KBM-7 (cell line): ENCODE data around the gene WDR35.
"Not testable (repeated sequence)": the region's sequence is repeated elsewhere in the genome, so short reads cannot be mapped to it uniquely, and the experiment has no call there.

Source experiments
- DNase-seq: peaks from one replicate; pipeline ENCODE4 v3.0.0-alpha.2; 2015
- in situ Hi-C: fragments of 300-500 bp; cut with MboI; formaldehyde crosslinking; loops from 2 replicates; pipeline ENCODE4 v1.14.3; 2020; ENCODE audit warnings: low sequenced_read_pairs, low pct_unique_long_range_greater_than_20kb, mixed read lengths

Gene WDR35

DNA sequence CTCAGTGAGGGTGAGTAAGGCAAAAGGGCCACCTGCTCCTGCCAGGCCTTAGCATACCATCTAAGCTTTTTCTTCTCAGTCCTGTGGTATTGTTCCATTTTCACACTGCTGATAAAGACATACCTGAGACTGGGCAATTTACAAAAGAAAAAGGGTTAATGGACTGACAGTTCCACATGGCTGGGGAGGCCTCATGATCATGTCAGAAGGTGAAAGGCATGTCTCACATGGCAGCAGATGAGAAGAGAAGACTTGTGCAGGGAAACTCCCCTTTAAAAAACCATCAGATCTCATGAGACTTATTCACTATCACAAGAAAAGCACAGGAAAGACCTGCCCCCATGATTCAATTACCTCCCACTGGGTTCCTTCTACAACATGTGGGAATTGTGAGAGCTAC lies 109.7 kb downstream of the WDR35 start:
- in situ Hi-C loops, DNase-seq: not testable (repeated sequence)

DNA sequence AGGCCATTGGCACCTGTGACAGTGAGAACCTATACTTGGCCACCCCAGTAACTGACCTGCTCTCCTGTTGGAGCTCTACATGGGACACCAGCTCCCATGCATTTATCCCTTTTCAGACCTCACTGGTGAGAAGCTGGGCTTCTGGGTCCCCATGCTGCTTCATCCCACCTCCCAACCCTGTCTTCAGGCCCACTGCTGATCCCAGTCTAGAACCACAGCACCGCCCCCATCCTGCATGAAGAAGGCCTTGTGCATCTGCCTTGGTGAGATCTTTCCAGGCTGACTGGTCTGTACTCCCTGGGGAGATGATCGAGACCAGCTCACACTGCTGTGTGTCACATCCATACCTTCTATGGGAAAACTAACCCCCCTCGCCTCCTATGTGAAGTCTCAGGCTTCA lies 110.8 kb downstream of the WDR35 start:
- no peak for DNase-seq
- in situ Hi-C loops, result no loop called here

- no peak for DNase-seq
Measured at GRCh38 chr2:19878268-19879046, 111.4 kb downstream of the WDR35 start.

GRCh38 chr2:19876751-19877150 lies 113.2 kb downstream of the WDR35 start:
- DNase-seq, result no peak
- in situ Hi-C loops, result no loop called here

More at GRCh38 chr2:19878268-19879046, 111.4 kb downstream of the WDR35 start:
- in situ Hi-C loops, result no loop called here

- in situ Hi-C loops, result no loop called here
Measured at GRCh38 chr2:19875280-19875679, 114.6 kb downstream of the WDR35 start.

GRCh38 chr2:19874726-19875125 lies 115.2 kb downstream of the WDR35 start:
- no peak for DNase-seq
- in situ Hi-C loops, result loop anchor here (25.0 kb wide), 1 partner anchor 512 kb away; the partner anchor contains the start of gene OSR1

More at GRCh38 chr2:19875280-19875679, 114.6 kb downstream of the WDR35 start:
- DNase-seq, result no peak

DNA sequence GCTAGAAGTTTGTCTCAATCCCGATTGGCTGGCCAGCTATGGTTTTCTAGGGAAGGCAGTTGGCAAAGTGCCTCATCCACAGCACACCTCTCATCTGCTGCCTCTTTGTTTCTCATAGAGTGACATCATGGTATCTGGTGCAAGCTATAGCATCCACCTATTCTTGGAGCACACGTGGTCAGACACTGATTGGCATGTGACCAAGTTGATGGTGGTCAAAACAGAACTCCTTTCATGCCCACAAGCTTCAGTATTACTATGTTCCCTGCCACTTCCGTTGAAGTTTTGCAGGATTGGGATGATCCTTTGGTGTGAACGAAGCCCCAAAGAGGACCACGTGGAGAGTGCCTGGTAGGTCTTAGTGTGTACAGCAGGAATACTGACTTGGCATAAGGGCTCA lies 116.9 kb downstream of the WDR35 start:
- no peak for DNase-seq
- in situ Hi-C loops, result loop anchor here (25.0 kb wide), 1 partner anchor 511 kb away; the partner anchor contains the start of gene OSR1

DNA sequence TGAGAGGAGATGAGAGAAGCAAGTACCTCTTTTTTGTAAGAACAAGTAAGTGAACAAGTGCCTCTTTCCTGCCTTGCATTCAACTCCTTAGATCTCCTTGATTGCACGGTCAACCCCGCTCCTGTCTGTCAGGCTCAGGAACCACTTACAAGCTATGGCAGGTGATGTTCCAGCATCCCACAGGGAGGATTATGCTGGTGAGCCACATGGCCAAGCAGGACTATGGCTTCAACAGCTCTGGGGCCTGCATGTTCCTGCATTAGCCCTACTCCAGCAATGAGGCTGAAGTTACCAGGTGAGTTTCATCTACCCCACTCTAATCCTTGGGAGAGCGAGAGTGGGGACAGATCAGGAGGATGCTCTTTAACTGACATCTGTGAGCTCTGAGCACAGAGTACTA lies 117.6 kb downstream of the WDR35 start:
- in situ Hi-C loops, result loop anchor here (25.0 kb wide), 1 partner anchor 510 kb away; the partner anchor contains the start of gene OSR1
- DNase-seq, result no peak

DNA sequence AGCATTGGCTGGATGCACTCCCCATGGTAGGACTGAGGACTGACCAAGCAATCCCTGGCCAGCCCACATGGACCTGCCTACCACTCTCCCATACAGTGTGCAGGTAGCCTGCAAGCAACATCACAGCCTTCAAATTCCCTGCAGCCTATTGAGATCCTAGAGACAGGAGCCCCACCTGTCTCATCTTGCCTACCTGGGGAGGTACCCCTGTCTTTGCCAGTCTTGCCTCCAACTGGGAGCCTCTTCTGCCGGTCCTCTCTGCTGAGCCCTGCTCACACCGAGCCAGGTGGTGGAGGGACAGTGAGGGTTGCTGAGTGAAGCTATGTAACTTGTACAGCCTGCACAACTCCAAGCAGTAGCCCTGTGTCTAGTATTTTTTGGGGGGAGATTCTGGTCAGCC lies 118.1 kb downstream of the WDR35 start:
- in situ Hi-C loops, result loop anchor here (25.0 kb wide), 1 partner anchor 510 kb away; the partner anchor contains the start of gene OSR1

DNA sequence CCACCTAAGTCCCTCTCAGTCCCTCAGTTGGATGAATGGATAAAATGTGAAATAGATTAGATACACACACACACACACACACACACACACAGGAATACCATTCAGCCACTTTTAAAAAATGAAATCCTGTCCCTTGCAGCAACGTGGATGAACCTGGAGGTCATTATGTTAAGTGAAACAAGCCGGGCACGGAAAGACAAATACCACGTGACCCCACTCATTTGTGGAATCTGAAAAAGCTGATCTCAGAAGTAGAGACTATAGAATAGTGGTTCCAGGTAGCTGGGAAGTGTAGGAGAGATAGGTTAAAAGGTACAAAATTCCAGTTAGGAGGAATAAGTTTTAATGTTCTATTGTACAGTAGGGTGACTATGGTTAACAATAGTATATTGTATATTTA lies 119.1 kb downstream of the WDR35 start:
- in situ Hi-C loops, result loop anchor here (25.0 kb wide), 1 partner anchor 508 kb away; the partner anchor contains the start of gene OSR1
- DNase-seq, result no peak

More for the DNA sequence above, 118.1 kb downstream of the WDR35 start:
- DNase-seq, result no peak

- DNase-seq, result no peak
- in situ Hi-C loops, result loop anchor here (25.0 kb wide), 1 partner anchor 507 kb away; the partner anchor contains the start of gene OSR1
Measured at GRCh38 chr2:19868701-19869580, 121.0 kb downstream of the WDR35 start.

- DNase-seq, result no peak
- in situ Hi-C loops, result loop anchor here (25.0 kb wide), 1 partner anchor 506 kb away; the partner anchor contains the start of gene OSR1
Measured at GRCh38 chr2:19868224-19868623, 121.7 kb downstream of the WDR35 start.

DNA sequence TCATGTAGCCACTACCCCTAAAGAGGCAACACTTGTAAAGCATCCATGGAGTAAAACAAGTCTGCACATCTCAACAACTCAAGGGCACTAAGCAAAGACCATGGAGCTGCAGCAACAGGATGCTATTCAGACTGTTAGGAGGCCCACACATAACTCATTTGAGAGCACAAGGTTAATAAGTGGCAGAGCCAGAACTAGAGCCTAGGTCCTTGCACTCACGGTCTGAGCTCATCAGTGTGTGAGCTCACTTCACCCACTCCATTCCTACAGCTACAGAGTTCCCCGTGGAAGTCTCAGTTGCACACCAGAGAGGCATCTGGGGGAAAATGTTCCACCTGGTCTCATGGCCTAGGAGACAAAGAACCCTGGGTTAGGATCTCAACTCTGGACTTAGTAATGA lies 123.1 kb downstream of the WDR35 start:
- DNase-seq, result no peak
- in situ Hi-C loops, result loop anchor here (25.0 kb wide), 1 partner anchor 504 kb away; the partner anchor contains the start of gene OSR1

- in situ Hi-C loops, result loop anchor here (25.0 kb wide), 1 partner anchor 503 kb away; the partner anchor contains the start of gene OSR1
- no peak for DNase-seq
Measured at GRCh38 chr2:19865151-19865550, 124.8 kb downstream of the WDR35 start.

DNA sequence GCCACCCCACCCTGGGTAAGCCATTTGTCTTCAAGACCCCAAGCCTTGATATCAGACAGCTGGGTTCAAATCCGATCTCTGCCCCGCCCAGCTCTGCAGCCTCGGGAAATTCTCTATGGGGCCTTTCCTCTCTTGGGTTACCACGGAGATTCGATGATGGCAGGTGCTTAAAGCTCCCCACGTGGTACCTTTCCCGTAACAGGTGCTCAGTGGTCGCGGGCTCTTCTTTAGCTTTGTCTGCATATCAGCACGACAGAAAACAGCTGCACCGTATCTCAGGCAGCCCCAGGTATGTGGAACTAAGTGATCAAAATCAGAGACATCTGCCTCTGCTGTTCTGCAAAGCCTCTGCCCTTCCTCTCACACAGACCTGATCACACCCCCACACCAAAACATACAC lies 125.5 kb downstream of the WDR35 start:
- in situ Hi-C loops, result loop anchor here (25.0 kb wide), 1 partner anchor 502 kb away; the partner anchor contains the start of gene OSR1
- DNase-seq, result no peak

- in situ Hi-C loops, result loop anchor here (25.0 kb wide), 1 partner anchor 501 kb away; the partner anchor contains the start of gene OSR1
- DNase-seq, result peak; percentile 59
Measured at GRCh38 chr2:19863303-19864041, 126.4 kb downstream of the WDR35 start.

DNA sequence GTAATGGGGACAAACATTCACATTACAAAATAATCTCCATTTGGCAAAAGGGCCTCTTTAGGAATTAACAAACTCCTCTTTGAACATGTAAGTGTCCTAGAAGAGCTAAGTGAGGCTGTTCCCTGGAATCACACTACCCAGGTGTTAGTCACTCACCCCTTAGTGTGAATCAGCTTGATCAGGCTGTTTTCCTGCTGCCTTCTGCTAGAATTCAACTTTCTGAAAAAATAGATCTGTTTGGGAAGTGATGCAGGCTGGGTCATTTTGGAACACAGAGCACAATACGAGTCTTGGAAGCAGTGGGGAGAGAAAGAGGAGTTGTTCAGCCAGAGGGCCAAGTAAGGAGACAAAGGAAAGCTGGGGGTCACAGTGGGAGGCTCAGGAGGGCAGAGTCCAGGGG lies 128.1 kb downstream of the WDR35 start:
- in situ Hi-C loops, result loop anchor here (25.0 kb wide), 1 partner anchor 500 kb away; the partner anchor contains the start of gene OSR1

More for the DNA sequence above, 128.1 kb downstream of the WDR35 start:
- no peak for DNase-seq
